CD4-positive, alpha-beta T cell treated with Interleukin-15 for 4 hours (primary cell): Measurements from ENCODE around the gene TMEM134.
"Not testable (repeated sequence)": the region's sequence is repeated elsewhere in the genome, so short reads cannot be mapped to it uniquely, and the experiment has no call there.

ENCODE experiments used
- DNase-seq: peaks from one replicate; pipeline ENCODE4 v3.0.0-alpha.2; 2020; ENCODE audit warnings: low spot score

Gene TMEM134, protein sequence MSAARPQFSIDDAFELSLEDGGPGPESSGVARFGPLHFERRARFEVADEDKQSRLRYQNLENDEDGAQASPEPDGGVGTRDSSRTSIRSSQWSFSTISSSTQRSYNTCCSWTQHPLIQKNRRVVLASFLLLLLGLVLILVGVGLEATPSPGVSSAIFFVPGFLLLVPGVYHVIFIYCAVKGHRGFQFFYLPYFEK

DNA sequence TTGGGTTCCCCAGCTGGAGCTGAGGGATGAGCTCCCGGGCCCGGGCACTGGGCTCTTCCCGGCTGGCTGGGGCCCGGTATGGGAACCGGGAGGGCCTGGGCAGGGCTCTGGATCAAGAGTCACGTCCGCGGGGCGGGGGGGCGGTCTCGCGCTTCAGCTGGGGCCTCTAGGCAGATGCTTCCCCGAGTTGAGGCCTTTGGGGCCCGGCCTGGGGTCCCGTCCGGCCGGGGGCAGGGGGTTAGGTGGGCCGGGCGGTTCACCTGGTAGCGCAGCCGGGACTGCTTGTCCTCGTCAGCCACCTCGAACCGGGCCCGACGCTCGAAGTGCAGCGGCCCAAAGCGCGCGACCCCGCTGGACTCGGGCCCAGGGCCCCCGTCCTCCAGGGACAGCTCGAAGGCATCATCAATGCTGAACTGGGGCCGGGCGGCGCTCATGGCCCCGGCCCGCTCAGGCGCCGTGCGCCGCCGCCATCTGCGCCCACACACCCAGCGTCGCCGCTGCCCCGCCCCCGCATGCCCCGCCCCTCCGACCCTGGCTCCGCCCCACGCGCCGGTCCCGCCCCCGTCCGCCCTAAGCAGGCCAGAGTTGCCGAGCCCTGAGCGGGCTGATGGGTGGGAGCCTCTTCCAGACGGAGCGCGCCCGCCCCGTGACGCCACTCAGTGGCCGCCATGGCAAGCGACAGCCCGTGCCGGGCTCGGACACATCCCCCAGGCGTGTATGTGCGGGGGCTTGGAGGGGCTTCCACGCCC lies at the start of gene TMEM134:
TSS of gene TMEM134 (minus strand) at position 493 of the 749 bp plus-strand sequence. CDS start at position 434, 59 bp downstream.
- DNase-seq: peak; percentile 93

DNA sequence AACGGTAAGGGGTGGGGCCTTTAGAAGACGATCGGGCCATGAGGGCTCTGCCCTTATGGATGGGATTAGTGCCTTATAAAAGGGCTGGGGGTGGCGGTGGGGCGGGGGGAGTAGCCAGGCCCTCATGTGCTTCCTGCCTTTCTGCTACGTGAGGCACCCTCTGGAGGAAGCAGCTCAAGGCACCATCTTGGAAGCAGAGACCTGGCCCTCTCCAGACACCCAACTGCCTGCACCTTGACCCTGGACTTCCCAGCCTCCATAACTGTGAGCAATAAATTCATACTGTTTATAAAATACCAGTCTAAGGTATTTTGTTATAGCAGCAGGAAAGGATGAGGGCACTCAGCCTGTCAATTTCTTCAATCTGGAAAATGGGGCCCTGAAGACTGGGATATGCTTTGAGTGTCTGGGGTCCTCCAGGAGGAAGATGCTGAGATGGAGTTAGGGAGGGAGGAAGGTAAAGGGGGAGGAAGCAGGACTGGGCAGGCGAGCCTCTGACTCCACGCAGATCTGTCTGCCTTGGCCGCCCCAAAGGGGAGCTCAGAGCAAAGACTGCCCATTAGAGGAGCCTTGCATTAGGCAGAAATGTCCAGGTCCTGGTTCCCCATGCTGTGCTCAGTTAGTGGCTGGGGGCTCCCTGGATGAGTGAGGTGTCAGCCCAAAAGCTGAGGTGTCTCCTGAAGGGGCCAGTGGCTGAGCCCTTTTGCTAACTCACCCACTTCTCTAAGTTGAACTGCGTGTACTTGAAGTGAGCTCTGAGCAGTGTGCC lies 48.9 kb upstream of the TMEM134 start:
- DNase-seq: no peak

DNA sequence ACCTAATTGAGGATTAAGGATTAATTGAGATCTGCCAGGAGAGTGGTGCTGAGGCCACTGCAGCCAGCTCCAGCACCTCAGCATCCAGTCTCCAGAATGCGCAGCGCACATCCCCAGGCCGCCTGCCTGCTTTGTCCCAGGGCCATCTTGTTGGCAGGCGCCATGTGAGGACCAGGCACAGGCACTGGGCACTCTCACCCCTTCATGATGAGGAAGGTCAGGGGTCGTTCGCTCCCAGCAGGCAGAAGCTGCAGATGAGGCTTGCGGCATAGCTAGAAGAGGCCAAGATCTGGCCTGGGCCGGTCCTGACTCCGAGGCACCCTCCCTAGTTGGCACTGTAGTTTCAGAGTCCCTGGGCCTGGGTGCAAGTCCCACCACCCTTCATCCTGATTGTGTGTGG lies 47.8 kb upstream of the TMEM134 start:
- DNase-seq: no peak

DNA sequence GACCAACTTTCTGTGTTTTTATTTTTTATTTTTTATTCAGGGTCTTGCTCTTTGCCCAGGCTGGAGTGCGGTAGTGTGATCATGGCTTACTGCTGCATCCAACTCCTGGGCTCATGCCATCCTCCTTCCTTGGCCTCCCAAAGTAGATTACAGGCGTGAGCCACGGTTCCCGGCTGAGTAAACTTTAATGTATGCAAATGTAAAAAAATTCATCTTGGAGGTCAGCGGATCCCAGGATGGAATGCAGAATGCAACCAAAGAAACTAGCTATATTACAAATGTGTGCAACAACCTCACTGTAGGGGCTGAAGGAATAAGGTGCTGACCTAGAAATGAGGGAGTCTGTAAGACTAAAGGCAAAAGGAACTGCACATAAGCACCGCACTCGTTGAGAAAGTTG lies 45.1 kb upstream of the TMEM134 start:
- no peak for DNase-seq

DNA sequence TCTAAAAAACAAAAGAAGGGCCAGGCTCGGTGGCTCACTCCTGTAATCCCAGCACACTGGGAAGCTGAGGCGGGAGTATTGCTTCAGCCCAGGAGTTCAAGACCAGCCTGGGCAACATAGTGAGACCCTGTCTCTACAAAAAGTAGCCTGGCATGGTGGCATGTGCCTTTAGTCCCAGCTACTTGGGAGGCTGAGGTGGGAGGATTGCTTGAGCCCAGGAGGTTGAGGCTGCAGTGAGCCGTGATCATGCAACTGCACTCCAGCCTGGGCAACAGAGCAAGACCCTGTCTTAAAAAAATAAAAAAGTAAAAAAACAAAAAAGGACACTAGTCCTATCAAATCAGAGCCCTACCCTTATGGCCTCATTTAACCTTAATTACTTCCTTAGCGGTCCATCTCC lies 42.5 kb upstream of the TMEM134 start:
- DNase-seq: not testable (repeated sequence)

DNA sequence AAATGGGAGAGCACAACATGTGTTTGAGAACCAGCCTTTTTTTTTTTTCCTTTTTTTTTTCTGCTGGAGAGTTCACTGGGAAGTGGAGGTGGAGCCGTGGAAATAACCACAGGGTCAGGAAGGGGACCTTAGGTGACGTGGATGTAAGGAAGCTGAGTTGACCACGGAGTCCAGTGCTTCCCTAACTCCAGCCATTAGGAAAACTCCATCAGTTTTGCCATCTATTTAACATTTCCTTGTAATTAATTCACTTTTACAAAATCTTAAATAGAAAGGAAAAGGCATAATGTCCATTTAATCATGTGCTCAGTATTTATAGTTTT lies 40.9 kb upstream of the TMEM134 start:
- DNase-seq: no peak

DNA sequence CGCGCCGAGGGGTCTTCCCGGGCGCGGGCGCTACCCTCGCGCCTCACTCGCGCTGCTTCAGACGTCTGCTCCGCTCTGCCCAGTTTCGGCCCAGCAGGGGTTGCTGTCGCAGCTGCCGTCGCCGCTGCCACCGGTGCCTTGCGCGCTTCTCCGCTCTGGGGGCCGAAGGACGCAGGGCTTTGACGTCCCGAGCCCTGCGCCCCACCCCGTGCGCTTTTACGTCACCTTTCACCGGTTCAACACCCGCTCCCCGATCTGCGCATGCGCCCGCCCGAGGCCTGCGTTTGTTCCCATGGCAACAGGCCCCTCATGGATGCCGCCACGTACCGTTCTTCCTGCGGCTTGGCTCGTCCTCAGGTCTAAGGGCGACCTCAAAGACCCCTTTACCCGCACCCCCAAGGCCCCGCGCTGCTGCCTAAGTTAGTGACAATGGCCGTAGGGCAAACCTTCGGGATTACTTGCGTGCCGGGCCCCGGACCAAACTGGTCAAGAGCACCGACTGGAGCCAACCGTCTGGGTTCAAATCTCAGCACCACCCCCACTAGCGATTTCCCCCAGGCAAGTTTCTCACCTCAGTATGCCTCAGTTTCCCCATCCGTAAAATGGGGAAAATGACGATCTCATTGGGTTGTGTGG lies 39.6 kb upstream of the TMEM134 start:
- peak; percentile 99 for DNase-seq

DNA sequence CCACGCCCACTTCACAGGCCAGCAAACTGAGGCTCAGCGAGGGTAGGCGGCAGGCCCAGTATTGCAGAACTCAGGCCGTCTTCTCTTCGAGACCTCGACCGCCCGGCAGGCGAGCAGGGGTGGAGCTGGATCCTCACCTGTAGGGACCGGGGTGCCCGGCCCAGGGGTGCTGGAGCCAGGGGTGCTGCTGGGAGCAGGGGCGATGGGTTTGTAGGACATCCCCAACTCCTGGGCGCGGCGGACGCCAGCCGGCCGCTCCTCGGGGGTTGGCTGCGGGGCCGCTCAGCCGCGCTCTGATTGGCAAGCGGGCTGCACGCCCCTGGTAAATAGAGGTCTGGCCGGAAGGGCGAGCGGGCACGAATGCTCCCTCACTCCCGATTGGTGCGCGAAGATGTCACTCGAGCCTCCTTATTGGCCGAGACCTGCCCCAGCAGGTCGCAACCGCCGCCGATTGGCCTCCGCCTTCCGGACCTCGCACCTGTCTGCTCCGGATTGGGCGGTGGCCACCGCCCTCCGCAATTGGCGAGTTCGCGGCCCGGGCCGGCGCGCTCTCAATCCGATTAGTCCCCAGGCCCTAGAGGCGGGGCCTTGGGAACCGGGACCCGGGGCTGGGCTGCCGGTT lies 38.9 kb upstream of the TMEM134 start, which contains the start of gene CDK2AP2:
TSS of gene CDK2AP2 (minus strand) at position 299 of the 622 bp plus-strand sequence. CDS start at position 219, 80 bp downstream.
- DNase-seq: peak; percentile 99

DNA sequence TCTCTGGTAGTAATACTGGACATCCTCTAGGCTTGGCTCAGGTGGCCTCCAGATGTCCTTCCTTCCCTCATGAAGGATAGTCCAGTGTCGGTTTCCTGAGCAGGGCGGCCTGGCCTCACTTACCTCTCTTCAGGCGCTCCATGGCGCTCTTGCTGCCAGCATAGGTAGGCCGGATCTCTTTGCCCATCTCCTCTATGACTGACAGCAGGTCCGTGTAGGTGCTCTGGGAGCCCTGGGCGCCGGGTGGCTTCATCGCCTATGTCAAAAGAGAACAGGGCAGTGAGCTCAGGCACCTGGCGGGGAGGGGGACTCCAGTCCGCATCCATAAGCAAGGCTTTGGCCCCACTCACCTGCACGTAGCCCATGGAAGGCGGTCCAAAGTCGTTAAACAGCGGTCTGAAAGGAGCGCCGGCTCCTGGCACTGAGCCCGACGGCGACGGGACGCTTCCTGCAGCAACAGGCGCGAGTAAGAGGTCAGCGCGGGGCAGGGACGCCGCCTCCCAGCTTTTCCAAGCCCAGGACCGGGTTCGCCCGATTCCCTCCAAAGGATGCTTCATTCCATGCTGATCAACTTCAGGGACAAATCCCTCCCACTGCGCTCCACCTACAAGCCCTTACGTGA lies 38.3 kb upstream of the TMEM134 start:
- DNase-seq: no peak

DNA sequence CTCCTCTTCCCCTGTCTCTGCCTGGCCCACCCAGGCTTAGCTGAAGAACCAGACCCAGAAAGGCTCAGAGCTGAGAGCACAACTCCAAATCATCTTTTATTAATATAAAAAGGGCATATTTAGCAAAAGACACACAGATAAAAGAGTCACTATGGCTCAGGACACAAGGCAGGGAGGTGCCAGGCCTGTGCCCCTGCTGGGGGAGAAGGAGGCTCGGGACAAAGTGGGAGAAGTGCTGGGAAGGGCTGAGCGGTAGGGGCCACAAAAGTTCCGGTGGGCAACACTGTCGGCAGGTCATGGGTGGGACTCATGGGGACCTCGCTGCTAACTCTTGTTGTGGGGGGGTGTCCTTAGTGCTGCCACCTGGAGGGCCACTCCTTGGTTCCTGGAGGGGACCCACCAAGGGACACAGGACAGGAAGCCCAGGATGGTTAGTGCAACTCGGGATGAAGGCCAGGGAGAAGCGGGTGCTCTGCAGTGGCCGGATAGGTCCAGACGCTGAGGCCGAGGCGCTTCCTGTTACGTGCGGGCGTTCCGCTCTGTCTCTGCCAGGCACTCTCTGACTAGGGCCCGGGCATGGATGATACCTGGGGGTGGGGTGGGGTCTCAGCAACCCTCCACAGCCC lies 37.5 kb upstream of the TMEM134 start:
- DNase-seq: no peak

DNA sequence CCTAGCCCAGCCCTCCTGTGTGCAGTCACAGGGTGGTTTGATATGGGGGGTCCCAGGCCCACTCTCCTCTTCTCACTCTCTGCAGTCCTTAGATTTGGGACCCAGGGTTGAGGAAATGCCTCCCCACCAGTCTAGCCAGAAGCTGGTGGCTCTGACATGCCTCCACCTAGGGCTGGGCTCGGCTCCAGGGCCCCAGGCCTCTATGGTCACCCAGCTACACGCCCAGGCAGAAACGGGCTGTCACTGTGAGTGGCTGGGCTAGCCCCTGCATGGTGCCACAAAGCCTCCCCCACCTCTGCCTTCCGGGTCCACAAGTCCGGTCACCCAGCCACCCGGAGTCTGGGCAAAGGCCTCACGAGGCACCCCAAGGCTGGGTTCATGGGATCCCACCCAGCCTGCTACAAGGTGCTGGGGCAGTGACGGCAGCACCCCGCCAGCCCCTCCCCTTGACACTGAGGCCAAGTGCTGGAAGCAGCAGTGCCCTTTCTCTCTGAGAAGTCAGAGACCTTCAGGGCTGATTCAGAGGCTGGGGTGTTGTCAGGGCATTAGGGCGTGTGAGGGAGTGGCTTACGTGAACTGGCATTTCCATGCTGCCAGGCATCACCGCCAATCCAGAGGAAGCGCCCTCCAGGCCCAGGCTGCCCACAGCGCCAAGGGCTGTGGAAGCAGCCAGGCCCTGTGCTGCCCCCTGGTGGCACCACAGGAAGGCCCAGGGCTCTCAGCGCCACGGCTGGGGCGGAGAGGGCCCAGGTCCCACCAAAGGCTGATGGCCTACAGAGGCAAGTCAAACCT lies 36.8 kb upstream of the TMEM134 start:
- peak; percentile 92 for DNase-seq

DNA sequence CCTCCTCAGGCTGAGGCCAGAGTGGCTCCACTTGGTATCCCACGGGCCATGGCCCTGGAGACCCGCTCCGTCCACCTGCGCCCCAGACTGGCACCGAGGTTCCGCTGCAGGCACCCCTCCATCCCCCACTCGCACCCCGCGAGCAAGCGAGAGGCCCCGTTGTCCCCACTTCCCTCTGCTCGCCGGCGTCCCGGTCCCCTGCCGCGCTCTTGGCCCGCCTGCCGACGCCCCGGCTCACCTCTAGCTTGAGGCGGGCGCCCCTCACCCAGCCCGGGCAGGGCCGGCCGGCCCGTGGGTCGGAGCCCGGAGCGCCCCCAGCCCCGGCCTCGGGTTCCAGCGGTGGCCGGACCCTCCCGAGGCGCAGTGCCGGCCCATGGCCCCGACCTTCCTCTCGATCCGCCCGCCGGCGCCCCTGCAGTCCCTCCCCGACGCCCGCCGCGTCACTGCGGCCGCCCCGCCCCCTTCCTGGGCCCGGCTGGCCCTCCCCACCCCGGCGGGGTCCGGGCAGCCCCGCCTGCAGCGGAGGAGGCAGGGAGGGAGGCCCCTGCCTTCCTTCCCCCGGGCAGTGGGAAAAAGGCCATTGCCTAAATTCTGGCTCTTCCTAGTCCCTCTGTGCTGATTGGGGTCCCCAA lies 36.0 kb upstream of the TMEM134 start, which contains the start of gene PITPNM1:
TSS of gene PITPNM1 (minus strand) at position 414 of the 632 bp plus-strand sequence. CDS start 1,183 bp downstream, outside the sequence.
- DNase-seq: peak; percentile 66

DNA sequence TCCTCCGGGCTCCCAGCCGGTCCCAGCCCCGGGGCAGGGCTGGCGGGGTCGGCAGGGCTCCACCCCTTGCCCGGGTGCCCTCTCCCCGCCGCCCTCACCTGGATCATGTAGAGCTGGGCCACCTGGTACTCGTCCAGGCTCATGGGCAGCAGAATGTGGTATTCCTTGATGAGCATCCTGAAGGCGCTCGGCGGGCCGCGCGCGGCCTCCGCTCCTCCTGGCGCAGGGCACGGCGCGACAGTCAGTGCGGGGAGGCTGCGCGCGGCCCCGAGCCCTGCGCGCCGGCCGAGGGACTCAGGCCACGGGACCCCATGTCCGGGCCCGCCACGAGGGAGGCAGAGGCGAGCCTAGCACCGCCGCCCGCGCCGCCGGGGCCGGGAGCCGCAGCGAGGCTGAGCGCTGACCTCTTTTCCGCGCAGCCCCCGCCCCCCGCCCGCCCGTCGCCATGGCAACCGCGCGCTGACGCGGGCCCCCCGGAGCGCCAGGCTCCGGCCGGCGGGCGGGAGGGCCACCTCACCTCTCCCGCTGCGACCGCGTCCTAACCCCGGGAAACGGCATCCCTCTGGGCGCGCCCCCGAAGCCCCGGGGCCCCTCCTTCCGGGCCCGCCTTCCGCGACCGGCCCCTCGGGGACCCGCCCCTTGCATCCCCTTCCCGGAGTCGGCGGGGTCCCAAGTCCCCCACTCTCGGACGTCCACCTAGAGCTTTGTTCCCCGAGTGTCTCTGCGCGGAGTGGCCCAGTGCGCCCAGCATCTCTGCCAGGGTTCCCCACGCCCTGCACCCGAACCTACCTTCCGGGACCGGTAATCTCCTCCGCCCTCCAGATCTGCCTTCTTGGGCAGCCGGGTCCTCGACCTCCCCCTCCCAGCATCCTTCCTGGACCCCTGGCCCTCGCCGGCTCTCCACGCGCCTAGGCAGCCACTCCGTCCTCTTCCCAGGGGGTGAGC lies 35.2 kb upstream of the TMEM134 start:
- DNase-seq: no peak

DNA sequence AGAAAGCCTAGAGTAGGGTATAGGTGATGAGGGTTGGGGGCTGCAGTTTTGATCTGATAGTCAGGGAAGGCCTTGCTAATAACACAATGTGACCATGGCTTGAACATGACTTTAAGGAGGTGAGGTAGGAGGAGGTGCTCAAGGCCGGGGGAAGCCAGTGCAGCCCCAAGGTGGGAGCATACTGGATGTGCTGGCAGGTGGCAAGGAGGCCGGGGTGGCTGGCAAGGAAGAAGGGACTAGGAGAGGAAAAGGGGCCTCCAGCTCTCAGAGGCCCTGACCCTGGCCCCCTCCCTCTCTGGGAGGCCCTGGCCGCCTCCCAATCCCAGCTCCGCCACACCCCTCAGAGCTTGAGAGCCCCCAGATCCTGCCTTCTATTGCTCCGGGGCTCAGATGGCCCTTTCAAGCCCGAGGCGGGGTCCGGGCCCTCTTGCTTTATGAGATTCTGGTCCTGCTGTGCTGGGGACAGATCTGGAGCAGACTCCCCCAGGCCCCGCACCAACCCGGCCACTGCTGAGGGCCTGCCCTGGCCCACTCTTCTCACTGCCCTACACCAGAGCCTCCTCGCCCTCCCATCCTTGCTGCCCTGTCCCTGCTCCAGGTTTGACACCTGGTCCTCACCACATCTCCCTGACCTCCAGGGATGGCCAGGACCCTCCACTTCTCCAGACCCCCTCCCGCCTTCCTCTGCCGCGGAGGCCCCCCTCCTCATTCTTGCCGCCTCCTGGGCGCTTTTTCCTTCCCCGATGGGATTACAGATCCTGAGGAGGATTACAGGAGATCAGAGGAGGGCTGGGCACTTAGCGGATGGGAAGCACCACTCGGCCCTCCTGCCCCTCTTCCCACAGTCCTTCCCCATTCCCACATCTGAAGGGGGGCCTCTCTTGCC lies 34.3 kb upstream of the TMEM134 start:
- DNase-seq: no peak

DNA sequence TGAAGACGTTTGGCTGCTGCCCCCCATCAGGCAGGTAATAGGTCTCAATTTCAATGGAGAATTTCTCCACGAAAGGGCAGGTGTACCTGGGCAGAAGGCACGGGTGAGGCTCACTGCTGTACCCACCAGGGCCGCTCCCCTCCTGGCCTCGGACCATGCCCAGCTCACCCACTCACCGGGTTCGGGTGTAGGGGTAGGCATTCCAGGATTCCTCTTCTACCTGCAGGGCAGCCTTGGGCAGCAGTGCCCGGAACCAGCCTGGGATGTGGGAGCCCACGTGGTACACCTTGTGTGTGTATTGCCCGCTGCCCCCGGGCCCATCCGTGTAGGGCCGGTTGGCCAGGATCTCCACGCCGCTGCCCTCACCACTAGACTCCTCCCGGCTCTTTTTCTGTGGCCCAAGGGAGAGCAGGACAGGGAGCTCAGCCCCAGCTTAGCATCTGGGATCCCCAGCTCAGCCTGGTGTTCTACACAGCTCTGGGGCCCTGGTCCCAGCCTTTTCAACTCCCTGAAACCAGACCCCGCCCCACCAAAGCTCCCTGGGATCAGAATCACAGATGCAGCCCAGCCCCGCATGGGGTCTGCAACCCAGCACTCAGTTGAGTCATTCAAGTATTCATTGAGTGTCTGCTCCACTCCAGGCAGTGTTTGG lies 33.4 kb upstream of the TMEM134 start:
- DNase-seq: no peak

DNA sequence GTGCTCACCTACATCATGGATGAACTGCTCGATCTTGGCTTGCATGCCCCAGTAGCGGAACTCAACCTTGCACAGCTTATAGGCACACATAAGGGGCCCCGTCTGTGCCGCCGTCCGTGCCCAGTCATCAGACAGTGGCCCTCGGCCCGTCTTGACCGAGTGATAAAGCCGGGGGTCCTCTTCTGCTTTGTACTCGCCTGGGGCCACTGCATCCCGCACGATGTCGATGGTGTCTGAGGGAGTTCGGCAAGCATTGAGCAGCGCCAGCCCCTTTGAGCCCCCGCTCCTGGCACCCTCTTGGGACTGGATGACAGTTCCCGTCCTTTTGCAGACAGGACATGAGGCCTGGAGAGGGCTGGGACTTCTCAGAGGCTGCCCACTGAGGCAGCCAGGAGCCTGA lies 32.8 kb upstream of the TMEM134 start:
- DNase-seq: no peak
